ENCODE measurements around the gene FASTKD3.
"Not testable (repeated sequence)": the region's sequence is repeated elsewhere in the genome, so short reads cannot be mapped to it uniquely, and the experiment has no call there.

FASTKD3 gene

GRCh38 chr5:7868773-7869473 is at the start of gene FASTKD3, which contains the start of gene MTRR:
Gene FASTKD3 (minus strand): TSS chr5:7869031. CDS start chr5:7868083, 948 bp downstream.
Gene MTRR (plus strand): TSS chr5:7869148. CDS start chr5:7870795, 1,647 bp downstream.
- DNase-seq, result peak; percentile 90 to 91

- DNase-seq, result no peak
These were observed 48.6 kb upstream of the FASTKD3 start for GRCh38 chr5:7917130-7918123.

- no peak for DNase-seq
These were observed 47.5 kb upstream of the FASTKD3 start for GRCh38 chr5:7916171-7916804.

GRCh38 chr5:7911429-7911771 is 42.6 kb upstream of the FASTKD3 start:
- DNase-seq, result not testable (repeated sequence)

GRCh38 chr5:7910738-7911428 is 42.1 kb upstream of the FASTKD3 start:
- no peak for DNase-seq

GRCh38 chr5:7908317-7908716 is 39.5 kb upstream of the FASTKD3 start:
- DNase-seq, result no peak

GRCh38 chr5:7907612-7908011 is 38.8 kb upstream of the FASTKD3 start:
- DNase-seq, result no peak

- no peak for DNase-seq
These were observed 35.3 kb upstream of the FASTKD3 start for GRCh38 chr5:7904170-7904569.

- no peak for DNase-seq
These were observed 34.1 kb upstream of the FASTKD3 start for GRCh38 chr5:7902666-7903625.

GRCh38 chr5:7902201-7902600 is 33.4 kb upstream of the FASTKD3 start:
- no peak for DNase-seq

- DNase-seq, result peak; percentile 26 to 30
These were observed 28.3 kb upstream of the FASTKD3 start for GRCh38 chr5:7897014-7897600.

- DNase-seq, result no peak
These were observed 26.0 kb upstream of the FASTKD3 start for GRCh38 chr5:7894860-7895259.

GRCh38 chr5:7894439-7894838 is 25.6 kb upstream of the FASTKD3 start:
- DNase-seq, result no peak

- no peak for DNase-seq
These were observed 20.1 kb upstream of the FASTKD3 start for GRCh38 chr5:7888901-7889300.

GRCh38 chr5:7886849-7887475 is 18.1 kb upstream of the FASTKD3 start:
- peak in 1 of 2 donors; percentile 66 for DNase-seq

- DNase-seq, result no peak
These were observed 15.8 kb upstream of the FASTKD3 start for GRCh38 chr5:7884491-7885267.

GRCh38 chr5:7882926-7883325 is 14.1 kb upstream of the FASTKD3 start:
- no peak for DNase-seq

- no peak for DNase-seq
These were observed 13.0 kb upstream of the FASTKD3 start for GRCh38 chr5:7881816-7882215.

- DNase-seq, result no peak
These were observed 12.3 kb upstream of the FASTKD3 start for GRCh38 chr5:7881091-7881490.

GRCh38 chr5:7878381-7878873 is 9.6 kb upstream of the FASTKD3 start:
- DNase-seq, result no peak

Data from CD4-positive, alpha-beta T cell treated with Interleukin-4 for 1 hour (primary cell).